GM23248 (cell line): ENCODE measurements around the gene LIN7A. TPM values are rescaled to one million over a fixed set of nuclear protein-coding genes. Genes with fewer than 3 reads are reported as not detected.

Experiments
- DNase-seq: peaks from one replicate; pipeline ENCODE4 v3.0.0-alpha.2; 2015
- H2AFZ ChIP-seq: fragments of 200-600 bp; sonication (generic); 2 replicates; pipeline ENCODE4 v1.6.1; 2016; ENCODE audit warnings: antibody characterized with exemption
- H3F3A ChIP-seq: fragments of 200-600 bp; sonication (generic); 2 replicates; pipeline ENCODE4 v1.6.1; 2016; ENCODE audit warnings: mild to moderate bottlenecking, antibody characterized with exemption, mixed run types; ENCODE audit not compliant: insufficient read depth
- H3K27ac ChIP-seq: fragments of 200-600 bp; sonication (generic); 2 replicates; pipeline ENCODE4 v1.5.1; 2016; ENCODE audit warnings: mild to moderate bottlenecking
- H3K27me3 ChIP-seq: fragments of 200-600 bp; sonication (generic); replicated peaks from 2 replicates; pipeline ENCODE4 v1.6.1; 2016; ENCODE audit warnings: mild to moderate bottlenecking; ENCODE audit not compliant: insufficient read depth
- H3K36me3 ChIP-seq: fragments of 200-600 bp; sonication (generic); 2 replicates; pipeline ENCODE4 v1.6.1; 2016; ENCODE audit warnings: low read depth, mild to moderate bottlenecking
- H3K4me1 ChIP-seq: fragments of 200-600 bp; sonication (generic); 2 replicates; pipeline ENCODE4 v1.6.1; 2016; ENCODE audit warnings: mild to moderate bottlenecking; ENCODE audit not compliant: insufficient read depth
- H3K4me2 ChIP-seq: fragments of 200-600 bp; sonication (generic); one replicate; pipeline ENCODE4 v1.6.1; 2016; ENCODE audit warnings: mild to moderate bottlenecking; ENCODE audit not compliant: unreplicated experiment
- H3K4me3 ChIP-seq: fragments of 200-600 bp; sonication (generic); 2 replicates; pipeline ENCODE4 v1.5.1; 2016; ENCODE audit warnings: mild to moderate bottlenecking
- H3K79me2 ChIP-seq: fragments of 200-600 bp; sonication (generic); 2 replicates; pipeline ENCODE4 v1.6.1; 2016; ENCODE audit warnings: mild to moderate bottlenecking; ENCODE audit not compliant: insufficient read depth
- H3K9ac ChIP-seq: fragments of 200-600 bp; sonication (generic); 2 replicates; pipeline ENCODE4 v1.6.1; 2016; ENCODE audit warnings: mild to moderate bottlenecking
- H3K9me2 ChIP-seq: fragments of 200-600 bp; sonication (generic); 2 replicates; pipeline ENCODE4 v1.6.1; 2016; ENCODE audit warnings: mixed run types, mild to moderate bottlenecking, moderate library complexity; ENCODE audit not compliant: insufficient read depth
- H3K9me3 ChIP-seq: fragments of 200-600 bp; sonication (generic); one replicate; pipeline ENCODE4 v1.6.1; 2017; ENCODE audit warnings: low read depth
- H4K20me1 ChIP-seq: fragments of 200-600 bp; sonication (generic); 2 replicates; pipeline ENCODE4 v1.6.0; 2016; ENCODE audit not compliant: insufficient read depth
- EZH2 ChIP-seq: fragments of 200-600 bp; sonication (generic); IDR thresholded peaks from 2 replicates; pipeline ENCODE4 v1.6.1; 2018; ENCODE audit warnings: antibody characterized with exemption, mild to moderate bottlenecking; ENCODE audit not compliant: insufficient read depth, poor library complexity, severe bottlenecking
- EZH2phosphoT487 ChIP-seq: fragments of 200-600 bp; sonication (generic); IDR thresholded peaks from 2 replicates; pipeline ENCODE4 v1.6.1; 2018; ENCODE audit warnings: antibody characterized with exemption, moderate library complexity, mild to moderate bottlenecking, low read depth; ENCODE audit not compliant: insufficient read depth
- WGBS, 2 experiments: methylation state at CpG; one replicate each; pipeline ENCODE4 v1.1.6; 2015 to 2017; ENCODE audit warnings: low lambda C conversion rate in 2 of 2, low coverage in 1 of 2; ENCODE audit errors: missing lambda C conversion rate in 2 of 2; 5-methylcytosine and 5-hydroxymethylcytosine counted together
- in situ Hi-C: fragments of 300-500 bp; cut with MboI; formaldehyde crosslinking; loops from 2 replicates; pipeline ENCODE4 v1.15.0; 2020
- polyA plus RNA-seq: library from polyadenylated mRNA; unstranded; fragments of >200 nt; fragmentation: Nextera tagmentation; extraction: Ambion mirVana; gene quantifications from 2 replicates; pipeline ENCODE4 v1.2.1, GENCODE V29; 2016
- total RNA-seq: library from RNA; depleted of rRNA; stranded (reverse); fragments of >200 nt; shearing (Covaris generic); gene quantifications from 2 replicates; pipeline ENCODE4 v1.2.3, GENCODE V29; 2014

Gene LIN7A
- total and polyA plus RNA-seq, 2 experiments from 2014 or later = 1.5 to 1.6 TPM

GRCh38 chr12:80815351-80815750 is 122.4 kb downstream of the LIN7A start:
- no peak overlapping the region for H3K4me3 ChIP-seq
- in situ Hi-C loops = no loop called here
- H3F3A ChIP-seq = no peaks in the 10 kb centered on the region
- no peak overlapping the region for H2AFZ ChIP-seq
- H3K4me1 ChIP-seq = no peaks in the 10 kb centered on the region
- no peaks in the 10 kb centered on the region; the same call in 1 of the 2 replicates for H4K20me1 ChIP-seq
- no peak overlapping the region for H3K4me2 ChIP-seq
- H3K9me2 ChIP-seq = no peaks in the 10 kb centered on the region
- TF ChIP-seq EZH2 (no peak), EZH2phosphoT487 (no peak)
- no peaks in the 10 kb centered on the region for H3K27me3 ChIP-seq
- H3K36me3 ChIP-seq = no peaks in the 10 kb centered on the region
- H3K79me2 ChIP-seq = no peaks in the 10 kb centered on the region
- H3K27ac ChIP-seq = no peak overlapping the region
- no peaks in the 10 kb centered on the region for H3K9me3 ChIP-seq
- H3K9ac ChIP-seq = no peak overlapping the region
- DNase-seq = no peak

- Histone ChIP-seq H3K4me3 (no peak overlapping the region), H3K9me2 (no peaks in the 10 kb centered on the region), H3K9me3 (no peaks in the 10 kb centered on the region), H4K20me1 (no peaks in the 10 kb centered on the region; the same call in 1 of the 2 replicates), H3K79me2 (no peaks in the 10 kb centered on the region), H3K36me3 (no peaks in the 10 kb centered on the region), H3K9ac (no peak overlapping the region), H2AFZ (no peak overlapping the region), H3K4me2 (no peak overlapping the region), H3K27ac (no peak overlapping the region), H3K4me1 (no peaks in the 10 kb centered on the region), H3F3A (no peaks in the 10 kb centered on the region), H3K27me3 (no peaks in the 10 kb centered on the region)
- in situ Hi-C loops = no loop called here
- no peak for TF ChIP-seq EZH2
- TF ChIP-seq EZH2phosphoT487 = no peak
- 81 to 82% methylated on average over 4 of the region's 4 CpGs for WGBS, 2 experiments
- DNase-seq = no peak
Observed at GRCh38 chr12:80814453-80814852, 123.3 kb downstream of the LIN7A start.

- no peak overlapping the region for H3K4me3 ChIP-seq
- no peaks in the 10 kb centered on the region for H3K79me2 ChIP-seq
- no peaks in the 10 kb centered on the region for H3K9me2 ChIP-seq
- H3K9ac ChIP-seq = no peak overlapping the region
- H3K9me3 ChIP-seq = no peaks in the 10 kb centered on the region
- H3K4me2 ChIP-seq = no peak overlapping the region
- no peak for DNase-seq
- H3K36me3 ChIP-seq = no peaks in the 10 kb centered on the region
- H2AFZ ChIP-seq = no peak overlapping the region
- H4K20me1 ChIP-seq = no peaks in the 10 kb centered on the region; the same call in 1 of the 2 replicates
- H3F3A ChIP-seq = no peaks in the 10 kb centered on the region
- no peak overlapping the region for H3K27ac ChIP-seq
- no peaks in the 10 kb centered on the region for H3K27me3 ChIP-seq
- in situ Hi-C loops = no loop called here
- no peaks in the 10 kb centered on the region for H3K4me1 ChIP-seq
- TF ChIP-seq EZH2phosphoT487 (no peak), EZH2 (no peak)
- 76 to 80% methylated on average over 2 of the region's 2 CpGs for WGBS, 2 experiments
Observed at GRCh38 chr12:80813820-80814219, 123.9 kb downstream of the LIN7A start.

- Histone ChIP-seq H3K36me3 (no peaks in the 10 kb centered on the region), H3F3A (no peaks in the 10 kb centered on the region)
- in situ Hi-C loops = no loop called here
Observed at GRCh38 chr12:80811957-80812708, 125.6 kb downstream of the LIN7A start.

More at GRCh38 chr12:80811957-80812708, 125.6 kb downstream of the LIN7A start:
- H3K27ac ChIP-seq = no peak overlapping the region
- H3K9me3 ChIP-seq = no peaks in the 10 kb centered on the region
- H2AFZ ChIP-seq = no peak overlapping the region
- no peak overlapping the region for H3K9ac ChIP-seq
- H3K4me2 ChIP-seq = no peak overlapping the region
- no peaks in the 10 kb centered on the region for H3K27me3 ChIP-seq
- no peaks in the 10 kb centered on the region; the same call in 1 of the 2 replicates for H4K20me1 ChIP-seq
- no peak for TF ChIP-seq EZH2phosphoT487
- no peak for TF ChIP-seq EZH2
- no peaks in the 10 kb centered on the region for H3K79me2 ChIP-seq
- 73 to 79% methylated on average over 3 of the region's 3 CpGs for WGBS, 2 experiments
- H3K4me1 ChIP-seq = no peaks in the 10 kb centered on the region
- DNase-seq = no peak
- no peak overlapping the region for H3K4me3 ChIP-seq
- no peaks in the 10 kb centered on the region for H3K9me2 ChIP-seq
